Upper lobe of right lung (tissue), 1 donor: ENCODE results near the gene MICU2. TPM values are rescaled to one million over a fixed set of nuclear protein-coding genes. Genes with fewer than 3 reads are reported as not detected.
A peak's percentile ranks its signal among the peaks of the same experiment; 100 is the strongest.

Experiments used
- ATAC-seq: fragments of 200-7000 bp; cut with Tn5 transposase; one replicate; pipeline ENCODE4 v1.9.1; 2020; ENCODE audit warnings: mild to moderate bottlenecking, moderate library complexity
- DNase-seq: peaks from one replicate; pipeline ENCODE4 v3.0.0-alpha.2; 2020
- H3K27ac ChIP-seq: fragments of 200-600 bp; one replicate; pipeline ENCODE4 v1.8.0; 2022
- H3K27me3 ChIP-seq: fragments of 200-600 bp; one replicate; pipeline ENCODE4 v1.8.0; 2022; ENCODE audit warnings: mild to moderate bottlenecking
- H3K36me3 ChIP-seq: fragments of 200-600 bp; one replicate; pipeline ENCODE4 v1.8.0; 2022
- H3K4me1 ChIP-seq: fragments of 200-600 bp; one replicate; pipeline ENCODE4 v1.8.0; 2022
- H3K4me3 ChIP-seq: fragments of 200-600 bp; one replicate; pipeline ENCODE4 v1.8.0; 2022; ENCODE audit warnings: mild to moderate bottlenecking
- H3K9me3 ChIP-seq: fragments of 200-600 bp; one replicate; pipeline ENCODE4 v1.8.0; 2022
- intact Hi-C: fragments of 100-400 bp; cut with DNase I; formaldehyde crosslinking; loops from one replicate; pipeline ENCODE4 v1.11.0; 2022
- total RNA-seq: library from RNA; stranded (reverse); fragmentation: NEBNext Ultra II Directional; extraction: Animal tissue kit (Norgen Biotek cat#: 25700); gene quantifications from one replicate; pipeline ENCODE4 v1.2.1, GENCODE V29; 2021
- TF ChIP-seq, protein P1 (sequence below): fragments of 200-600 bp; IDR thresholded peaks from one replicate; pipeline ENCODE4 v1.8.0; 2022; ENCODE audit warnings: antibody characterized with exemption
- donor health status: DM: no; HTN: yes; CAD: no; lungs with severe emphysema.

Gene MICU2
- total RNA-seq, 1 donor from 2014 or later: 30.7 TPM

DNA sequence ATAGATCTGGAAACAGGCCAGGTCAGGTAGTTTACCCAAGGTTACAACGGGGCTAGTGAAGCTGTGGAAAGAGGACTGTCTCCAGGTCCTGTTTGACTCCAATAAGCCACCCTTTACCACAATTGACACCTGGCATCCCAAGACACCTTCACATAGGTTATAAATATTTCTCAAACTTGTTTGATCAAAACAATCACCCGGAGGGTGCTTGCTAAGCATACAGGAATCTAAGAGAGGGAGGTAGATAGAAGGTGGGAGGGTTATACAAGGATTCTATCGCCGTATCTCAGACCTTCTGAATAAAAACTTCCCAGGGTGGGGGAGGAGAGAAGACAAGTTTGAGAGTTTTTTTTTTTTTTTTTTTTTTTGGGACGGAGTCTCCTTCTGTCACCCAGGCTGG is 55.4 kb downstream of the MICU2 start:
- TF ChIP-seq, protein P1, sequence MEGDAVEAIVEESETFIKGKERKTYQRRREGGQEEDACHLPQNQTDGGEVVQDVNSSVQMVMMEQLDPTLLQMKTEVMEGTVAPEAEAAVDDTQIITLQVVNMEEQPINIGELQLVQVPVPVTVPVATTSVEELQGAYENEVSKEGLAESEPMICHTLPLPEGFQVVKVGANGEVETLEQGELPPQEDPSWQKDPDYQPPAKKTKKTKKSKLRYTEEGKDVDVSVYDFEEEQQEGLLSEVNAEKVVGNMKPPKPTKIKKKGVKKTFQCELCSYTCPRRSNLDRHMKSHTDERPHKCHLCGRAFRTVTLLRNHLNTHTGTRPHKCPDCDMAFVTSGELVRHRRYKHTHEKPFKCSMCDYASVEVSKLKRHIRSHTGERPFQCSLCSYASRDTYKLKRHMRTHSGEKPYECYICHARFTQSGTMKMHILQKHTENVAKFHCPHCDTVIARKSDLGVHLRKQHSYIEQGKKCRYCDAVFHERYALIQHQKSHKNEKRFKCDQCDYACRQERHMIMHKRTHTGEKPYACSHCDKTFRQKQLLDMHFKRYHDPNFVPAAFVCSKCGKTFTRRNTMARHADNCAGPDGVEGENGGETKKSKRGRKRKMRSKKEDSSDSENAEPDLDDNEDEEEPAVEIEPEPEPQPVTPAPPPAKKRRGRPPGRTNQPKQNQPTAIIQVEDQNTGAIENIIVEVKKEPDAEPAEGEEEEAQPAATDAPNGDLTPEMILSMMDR: no peak
- H3K27ac ChIP-seq: no peak overlapping the region
- no peaks in the 10 kb centered on the region for H3K4me1 ChIP-seq
- no peak for DNase-seq
- no peaks in the 10 kb centered on the region for H3K9me3 ChIP-seq
- no peak overlapping the region for H3K4me3 ChIP-seq
- intact Hi-C loops: no loop called here
- H3K36me3 ChIP-seq: no peaks in the 10 kb centered on the region
- no peak for ATAC-seq
- H3K27me3 ChIP-seq: no peaks in the 10 kb centered on the region

DNA sequence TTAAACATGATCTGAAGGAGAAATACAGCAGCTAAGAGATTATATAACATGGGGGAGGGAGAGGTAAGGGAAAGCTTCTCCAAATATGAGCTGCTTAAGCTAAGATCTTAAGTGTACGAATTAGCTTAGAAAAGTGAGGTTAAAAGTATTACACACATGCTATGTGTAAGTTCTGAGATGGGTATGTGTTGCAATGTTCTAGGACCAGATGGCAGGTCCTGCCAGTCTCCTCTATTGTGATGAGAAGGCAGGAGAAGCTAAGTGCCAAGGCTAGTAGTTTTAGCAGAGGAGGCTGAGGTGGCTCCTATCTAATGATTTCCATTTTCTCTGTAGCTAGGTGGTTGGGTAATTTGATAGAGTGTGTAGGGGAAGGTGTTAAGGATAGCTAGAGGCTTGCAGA is 57.6 kb downstream of the MICU2 start:
- Histone ChIP-seq H3K9me3 (no peaks in the 10 kb centered on the region), H3K36me3 (no peaks in the 10 kb centered on the region), H3K4me1 (peaks cover 12% of the 10 kb centered on the region), H3K4me3 (no peak overlapping the region), H3K27ac (no peak overlapping the region), H3K27me3 (no peaks in the 10 kb centered on the region)
- TF ChIP-seq, protein P1: no peak
- intact Hi-C loops: no loop called here
- DNase-seq: no peak
- ATAC-seq: peak; percentile 64

DNA sequence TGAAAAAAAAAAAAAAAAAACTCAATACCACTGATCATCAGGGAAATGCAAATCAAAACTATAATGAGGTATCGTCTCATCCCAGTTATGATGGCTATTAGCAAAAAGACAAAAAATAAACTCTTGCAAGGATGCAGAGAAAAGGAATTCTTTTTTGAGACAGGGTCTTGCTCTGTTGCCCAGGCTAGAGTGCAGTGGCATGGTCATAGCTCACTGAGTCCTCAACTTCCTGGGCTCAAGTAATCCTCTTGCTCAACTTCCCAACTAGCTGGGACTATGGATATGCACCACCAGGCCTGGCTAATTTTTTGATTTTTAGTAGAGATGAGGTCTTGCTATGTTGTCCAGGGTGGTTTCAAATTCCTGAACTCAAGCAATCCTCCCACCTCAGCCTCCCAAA is 59.5 kb downstream of the MICU2 start:
- H3K36me3 ChIP-seq: no peaks in the 10 kb centered on the region
- H3K4me1 ChIP-seq: peaks cover 12% of the 10 kb centered on the region
- no peaks in the 10 kb centered on the region for H3K27me3 ChIP-seq
- H3K27ac ChIP-seq: no peak overlapping the region
- no peak for ATAC-seq
- no peaks in the 10 kb centered on the region for H3K9me3 ChIP-seq
- H3K4me3 ChIP-seq: no peak overlapping the region
- TF ChIP-seq, protein P1: no peak
- DNase-seq: no peak
- intact Hi-C loops: no loop called here

DNA sequence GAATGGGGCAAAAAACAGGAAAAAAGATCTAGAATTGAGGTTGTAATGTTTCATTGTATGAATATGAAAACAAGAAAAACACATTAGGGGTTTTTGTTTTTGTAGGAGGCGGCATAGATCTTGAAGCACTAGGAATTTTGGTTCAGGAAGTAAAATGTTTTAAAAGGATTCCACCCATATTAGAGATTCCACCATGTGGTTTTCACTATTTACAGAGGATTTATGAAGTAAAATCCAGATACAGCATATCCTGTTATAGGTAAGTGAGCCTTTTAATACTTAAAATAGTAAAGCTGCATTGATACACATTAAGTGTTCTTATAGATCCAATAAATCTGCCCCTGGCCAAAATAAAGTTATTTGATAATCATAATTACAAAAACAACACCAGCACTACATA is 61.4 kb downstream of the MICU2 start:
- Histone ChIP-seq H3K36me3 (peaks cover 5% of the 10 kb centered on the region), H3K27me3 (no peaks in the 10 kb centered on the region), H3K27ac (no peak overlapping the region), H3K4me1 (peaks cover 12% of the 10 kb centered on the region), H3K9me3 (no peaks in the 10 kb centered on the region), H3K4me3 (no peak overlapping the region)
- no peak for ATAC-seq
- TF ChIP-seq, protein P1: no peak
- no peak for DNase-seq
- intact Hi-C loops: no loop called here

DNA sequence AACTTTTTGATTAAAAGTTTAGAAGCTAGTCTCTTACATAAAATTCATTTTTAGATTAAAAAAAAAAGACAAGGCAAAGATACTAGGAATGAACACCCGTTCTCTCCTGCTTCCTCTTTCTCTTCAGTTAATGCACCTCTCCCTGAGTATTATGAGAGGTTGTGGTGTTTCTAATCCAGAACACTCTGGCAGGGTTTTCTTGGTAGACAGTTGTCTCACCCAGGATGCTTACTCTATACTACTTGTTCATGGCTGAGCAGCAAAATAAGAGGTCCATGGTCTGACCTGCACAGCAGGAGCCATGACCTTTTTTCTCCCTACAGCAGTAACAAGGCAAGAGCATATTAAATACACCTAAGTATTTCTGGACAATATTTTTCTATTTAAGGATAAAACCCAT is 62.0 kb downstream of the MICU2 start:
- peaks cover 7% of the 10 kb centered on the region for H3K36me3 ChIP-seq
- intact Hi-C loops: no loop called here
- no peak overlapping the region for H3K4me3 ChIP-seq

More for the DNA sequence above, 62.0 kb downstream of the MICU2 start:
- H3K9me3 ChIP-seq: no peaks in the 10 kb centered on the region
- no peaks in the 10 kb centered on the region for H3K27me3 ChIP-seq
- peaks cover 12% of the 10 kb centered on the region for H3K4me1 ChIP-seq
- ATAC-seq (no peak), DNase-seq (no peak)
- TF ChIP-seq, protein P1: no peak
- H3K27ac ChIP-seq: no peak overlapping the region
